A673 (cell line): ENCODE results near the gene NIT2.

Experiments used
- CTCF ChIP-seq: fragments of 300-800, 200-600 bp; sonication (generic); conservative IDR thresholded peaks from 2 replicates; pipeline ENCODE4 v1.5.1; 2017; ENCODE audit warnings: low read depth, mild to moderate bottlenecking, antibody characterized with exemption, low read length, moderate library complexity, mixed read lengths
- EZH2 ChIP-seq: fragments of 200-600 bp; sonication (generic); IDR thresholded peaks from 2 replicates; pipeline ENCODE4 v1.6.1; 2017; ENCODE audit warnings: borderline replicate concordance, low read depth, mild to moderate bottlenecking, mixed read lengths, antibody characterized with exemption, low read length; ENCODE audit not compliant: poor library complexity, severe bottlenecking

- TF ChIP-seq CTCF (no peak), EZH2 (no peak)
Measured at GRCh38 chr3:100317912-100318311, 16.6 kb upstream of the NIT2 start.
